HCEC 1CT (cell line): ENCODE measurements around the gene TSNAX.
"Not testable (repeated sequence)": the region's sequence is repeated elsewhere in the genome, so short reads cannot be mapped to it uniquely, and the experiment has no call there.

Experiments
- DNase-seq: peaks from one replicate; pipeline ENCODE4 v3.0.0-alpha.2; 2017

Gene TSNAX

GRCh38 chr1:231564373-231564772 is 35.9 kb downstream of the TSNAX start:
- no peak for DNase-seq

- no peak for DNase-seq
Measured at GRCh38 chr1:231566496-231566895, 38.0 kb downstream of the TSNAX start.

DNA sequence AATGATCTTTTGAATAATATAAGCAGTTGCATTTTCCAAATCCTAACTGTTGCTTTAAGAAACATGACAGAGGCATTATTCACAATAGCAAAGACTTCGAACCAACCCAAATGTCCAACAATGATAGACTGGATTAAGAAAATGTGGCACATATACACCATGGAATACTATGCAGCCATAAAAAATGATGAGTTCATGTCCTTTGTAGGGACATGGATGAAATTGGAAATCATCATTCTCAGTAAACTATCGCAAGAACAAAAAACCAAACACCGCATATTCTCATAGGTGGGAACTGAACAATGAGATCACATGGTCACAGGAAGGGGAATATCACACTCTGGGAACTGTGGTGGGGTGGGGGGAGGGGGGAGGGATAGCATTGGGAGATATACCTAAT is 41.8 kb downstream of the TSNAX start:
- not testable (repeated sequence) for DNase-seq

DNA sequence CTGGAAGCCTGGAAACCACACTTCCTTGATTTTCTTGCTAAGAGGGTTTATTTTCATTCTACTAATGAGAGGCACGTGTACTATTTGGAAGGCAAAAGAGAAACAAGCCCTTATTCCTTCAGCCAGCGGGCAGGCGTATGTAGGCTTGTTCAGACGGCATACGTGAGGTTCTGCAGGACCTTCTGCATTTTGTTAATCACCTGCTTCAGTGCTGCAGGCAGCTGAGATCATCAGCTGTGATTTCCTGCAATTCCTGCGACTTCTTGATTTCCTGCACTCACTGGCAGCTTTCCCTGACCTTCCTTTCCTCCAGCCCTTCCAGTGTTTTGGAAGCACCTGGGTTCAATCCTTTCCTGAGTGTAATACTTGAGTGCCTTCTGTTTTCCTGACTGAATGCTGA is 43.4 kb downstream of the TSNAX start:
- DNase-seq: no peak

- DNase-seq: no peak
Measured at GRCh38 chr1:231575472-231575871, 47.0 kb downstream of the TSNAX start.

DNA sequence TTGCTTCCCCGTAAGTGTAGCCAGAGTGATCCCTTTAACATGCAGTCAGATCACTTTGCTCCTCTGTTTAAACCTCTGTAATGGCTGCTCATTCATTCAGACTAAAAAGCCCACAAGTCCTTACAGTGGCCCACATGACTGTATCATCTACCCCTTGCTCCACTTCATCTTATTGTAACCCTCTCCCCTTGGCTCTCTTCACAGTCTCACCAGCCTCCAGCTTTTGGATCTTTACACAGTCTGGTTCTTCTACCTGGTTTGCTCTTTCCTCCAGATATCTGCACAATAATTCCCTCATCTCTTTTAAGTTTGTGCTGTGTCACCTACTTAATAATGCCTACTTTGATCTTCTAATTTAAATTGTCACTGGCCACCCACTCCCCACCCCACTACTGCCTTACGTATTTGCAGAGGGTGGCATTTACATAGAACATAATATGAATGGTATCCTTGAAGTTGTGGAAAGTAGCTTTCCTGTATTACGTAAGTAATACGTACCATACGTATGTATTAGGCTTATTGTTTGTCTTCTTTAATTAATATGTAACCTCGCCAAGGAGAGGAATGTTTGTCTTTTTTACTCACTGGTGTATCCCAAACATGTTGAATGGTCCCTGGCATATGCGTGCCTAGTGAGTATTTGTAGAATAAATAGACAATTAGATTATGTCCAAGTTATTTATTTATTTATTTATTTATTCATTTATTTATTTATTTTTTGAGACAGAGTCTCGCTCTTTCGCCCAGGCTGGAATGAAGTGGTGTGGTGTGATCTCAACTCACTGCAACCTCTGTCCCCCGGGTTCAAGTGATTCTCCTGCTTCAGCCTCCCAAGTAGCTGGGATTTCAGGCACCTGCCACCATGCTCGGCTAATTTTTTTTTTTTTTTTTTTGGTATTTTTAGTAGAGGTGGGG is 48.6 kb downstream of the TSNAX start:
- no peak for DNase-seq

- no peak for DNase-seq
Measured at GRCh38 chr1:231580874-231581273, 52.4 kb downstream of the TSNAX start.

DNA sequence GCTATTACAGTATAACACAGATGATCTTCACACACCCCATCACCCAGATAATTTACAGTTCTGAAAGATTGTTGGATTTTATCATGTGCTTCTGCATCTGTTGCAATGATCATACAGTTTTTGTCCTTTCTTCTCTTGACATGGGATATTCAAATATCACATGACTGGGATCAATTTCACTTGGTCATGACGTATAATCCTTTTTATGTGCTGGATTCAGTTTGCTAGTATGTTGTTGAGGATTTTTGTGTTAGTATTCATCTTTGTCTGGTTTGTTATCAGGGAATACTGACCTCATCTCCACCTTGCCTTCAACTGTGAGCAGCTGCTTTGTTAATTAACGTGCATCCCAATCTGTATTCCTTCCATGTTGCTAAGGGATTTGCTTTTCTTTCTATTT is 53.4 kb downstream of the TSNAX start:
- DNase-seq: no peak

DNA sequence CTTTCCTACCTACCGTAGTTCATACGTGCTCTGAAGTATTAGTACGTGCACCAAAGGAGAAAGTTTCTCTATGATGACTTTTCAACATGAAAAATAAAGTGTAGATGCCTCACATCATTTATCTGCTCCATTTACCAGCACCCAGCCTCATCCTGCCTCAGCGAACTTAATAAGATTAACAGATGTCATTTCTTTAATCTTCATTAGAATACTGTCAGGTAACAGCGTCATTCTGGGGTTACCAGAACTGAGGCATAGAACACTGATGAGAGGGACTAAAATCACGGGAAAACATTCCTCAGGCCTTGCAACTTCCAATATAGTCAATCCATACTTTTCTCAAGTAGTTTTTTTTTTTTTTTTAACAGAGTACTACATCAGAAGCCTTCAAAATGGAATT is 54.9 kb downstream of the TSNAX start:
- no peak for DNase-seq

- peak; percentile 74 for DNase-seq
Measured at GRCh38 chr1:231584117-231584516, 55.6 kb downstream of the TSNAX start.

DNA sequence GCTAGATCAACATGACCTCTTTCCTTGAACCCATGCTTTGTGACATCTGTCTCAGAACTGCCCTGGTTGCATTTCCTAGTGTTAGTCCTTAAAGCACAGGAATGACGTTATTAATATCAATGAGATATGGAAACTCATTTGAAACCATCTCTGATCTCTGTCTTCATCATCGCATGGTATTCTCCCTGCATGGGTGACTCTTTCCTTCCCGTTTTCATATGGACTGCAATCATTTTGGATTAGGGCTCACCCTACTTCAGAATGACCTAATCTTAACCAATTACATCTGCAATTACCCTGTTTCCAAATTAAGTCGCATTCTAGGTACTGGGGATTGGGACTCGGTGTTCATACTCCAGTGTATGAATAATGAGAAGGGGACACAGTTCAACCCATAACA is 56.5 kb downstream of the TSNAX start:
- DNase-seq: no peak

DNA sequence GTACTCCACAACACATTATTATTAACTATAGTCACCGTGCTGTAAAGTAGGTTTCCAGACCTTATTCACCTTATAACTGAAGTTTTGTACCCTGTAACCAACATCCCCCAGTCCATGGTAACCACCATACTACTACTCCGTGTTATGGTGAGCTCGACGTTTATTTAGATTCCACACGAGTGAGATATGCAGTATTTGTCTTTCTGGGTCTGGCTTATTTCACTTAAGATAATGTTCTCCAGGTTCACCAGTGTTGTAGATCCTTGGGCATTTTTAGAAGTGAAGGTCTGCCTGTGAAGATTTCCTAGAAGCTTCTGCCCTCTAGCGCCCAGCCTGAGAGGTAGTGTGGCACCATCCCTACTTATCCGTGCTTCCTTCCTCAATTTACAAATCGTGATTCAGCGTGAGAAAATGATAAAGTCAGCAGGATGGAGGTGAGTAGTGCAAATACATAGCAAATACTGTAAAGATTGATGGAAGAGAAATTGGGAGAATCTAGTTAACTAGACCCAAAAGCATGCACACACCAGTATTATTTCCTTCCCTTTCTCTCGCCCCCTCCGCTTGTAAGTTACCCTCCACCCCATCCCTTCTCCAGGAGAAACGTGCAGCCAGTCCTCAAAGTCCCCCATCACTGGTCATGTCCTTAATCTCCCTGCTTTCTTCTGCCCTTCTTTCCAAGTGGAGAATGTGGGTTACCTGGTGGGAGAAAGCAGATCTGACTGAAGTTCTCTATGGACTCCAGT is 62.2 kb downstream of the TSNAX start:
- DNase-seq: peak; percentile 68

GRCh38 chr1:231591466-231591865 is 63.0 kb downstream of the TSNAX start:
- DNase-seq: no peak

- DNase-seq: no peak
Measured at GRCh38 chr1:231592809-231593208, 64.3 kb downstream of the TSNAX start.

- DNase-seq: not testable (repeated sequence)
Measured at GRCh38 chr1:231593264-231593663, 64.8 kb downstream of the TSNAX start.

DNA sequence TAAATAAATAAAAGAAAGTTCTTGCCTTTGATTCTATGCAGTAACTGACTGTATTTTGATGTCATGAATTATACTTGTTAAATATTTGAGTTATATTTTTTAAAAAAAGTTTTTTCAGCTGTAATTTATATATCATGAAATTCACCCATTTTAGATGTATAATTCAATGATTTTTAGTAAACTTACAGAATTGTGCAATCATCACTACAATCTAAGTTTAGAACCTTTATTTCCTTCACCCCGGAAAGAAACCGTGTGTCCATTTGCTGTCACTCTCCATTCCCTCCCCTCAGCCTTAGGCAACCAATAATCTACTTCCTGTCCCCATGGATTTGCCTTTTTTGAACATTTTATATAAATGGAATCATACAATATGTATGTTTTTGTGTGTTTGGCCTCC is 65.7 kb downstream of the TSNAX start:
- DNase-seq: no peak

GRCh38 chr1:231594749-231595148 is 66.3 kb downstream of the TSNAX start:
- DNase-seq: no peak

DNA sequence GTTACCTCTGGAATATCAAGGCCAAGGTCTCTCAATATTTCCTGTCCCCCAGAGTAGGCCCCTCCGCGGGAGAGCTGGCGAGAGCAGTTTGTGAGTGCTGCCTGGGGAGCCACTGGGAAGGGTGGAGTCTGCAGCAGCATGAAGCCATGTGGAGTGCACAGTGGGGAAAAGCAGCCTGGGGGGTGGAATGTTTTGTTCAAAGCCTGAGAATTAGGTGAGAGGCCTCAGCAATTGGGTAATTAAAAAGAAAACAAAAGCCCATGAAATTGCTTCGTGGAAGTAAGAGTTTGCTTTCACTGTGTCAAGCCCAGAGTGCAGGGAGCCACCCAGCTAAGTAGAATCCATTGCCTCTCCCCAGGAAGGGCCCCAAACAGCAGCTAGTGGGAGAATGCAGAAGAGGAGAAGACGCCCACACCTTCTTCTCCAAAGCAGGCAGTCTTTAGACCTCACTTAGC is 67.9 kb downstream of the TSNAX start:
- DNase-seq: no peak

DNA sequence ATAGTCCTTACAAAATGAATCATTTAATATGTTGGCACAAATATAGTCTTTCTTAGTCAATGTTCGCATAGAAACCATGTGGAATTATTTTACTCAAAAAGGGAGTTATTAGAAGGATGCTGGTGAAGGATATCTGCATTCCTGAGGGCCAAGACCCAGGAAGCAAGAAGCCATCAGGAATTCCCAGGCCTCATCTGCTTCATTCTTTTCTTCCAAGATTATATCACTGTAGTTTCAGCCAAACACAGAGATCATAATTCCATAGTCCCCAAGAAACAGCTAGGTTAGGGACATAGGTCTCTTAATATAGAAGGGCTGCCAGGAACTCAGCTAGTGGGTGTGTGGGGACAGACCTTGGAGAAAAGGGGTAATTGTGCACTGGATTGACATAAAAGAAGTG is 69.5 kb downstream of the TSNAX start:
- DNase-seq: no peak

DNA sequence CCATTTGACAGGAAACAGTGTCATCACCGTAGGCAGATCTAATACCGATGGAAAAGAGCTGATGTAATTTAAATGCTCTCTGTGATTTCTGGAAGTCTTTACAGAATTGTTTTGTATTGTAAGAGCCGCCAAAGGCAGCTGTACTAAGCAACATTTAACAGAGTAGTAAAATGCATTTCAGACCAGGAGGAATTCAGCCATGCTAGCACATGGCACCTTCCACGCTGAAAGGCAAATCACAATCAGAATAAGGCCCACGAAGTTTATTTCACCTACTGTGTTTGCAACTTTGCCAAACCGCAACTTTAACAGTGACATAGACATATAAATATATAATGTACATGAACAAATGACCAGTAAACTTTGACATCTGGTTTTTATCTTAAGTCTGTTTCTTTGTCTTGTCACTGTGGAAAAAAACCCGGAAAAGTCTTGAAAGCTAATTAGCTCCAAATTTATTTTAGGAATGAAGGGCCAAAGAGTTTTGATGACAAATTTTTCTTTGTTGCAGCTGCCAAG is 72.0 kb downstream of the TSNAX start:
- no peak for DNase-seq

GRCh38 chr1:231601824-231602672 is 73.6 kb downstream of the TSNAX start:
- no peak for DNase-seq

GRCh38 chr1:231602673-231602984 is 74.2 kb downstream of the TSNAX start:
- DNase-seq: no peak
